H9 (cell line): ENCODE measurements around the gene RABGAP1L. TPM values are rescaled to one million over a fixed set of nuclear protein-coding genes. Genes with fewer than 3 reads are reported as not detected.

Experiments
- DNase-seq: peaks from one replicate; pipeline ENCODE4 v3.0.0-alpha.2; 2017
- H2AFZ ChIP-seq: one replicate; pipeline ENCODE4 v1.6.1; 2013; ENCODE audit warnings: mild to moderate bottlenecking, low read length, control low read depth, moderate library complexity
- H2AK5ac ChIP-seq: 2 replicates; pipeline ENCODE4 v1.6.1; 2013; ENCODE audit warnings: low read length, control low read depth, mixed read lengths; ENCODE audit not compliant: insufficient read length
- H2BK120ac ChIP-seq: one replicate; pipeline ENCODE4 v1.6.1; 2013; ENCODE audit warnings: low read depth, mild to moderate bottlenecking, low read length, control low read depth, inconsistent platforms; ENCODE audit not compliant: poor library complexity, severe bottlenecking
- H2BK12ac ChIP-seq: 2 replicates; pipeline ENCODE4 v1.6.1; 2013; ENCODE audit warnings: low read length, control low read depth, mixed read lengths, low read depth; ENCODE audit not compliant: insufficient read length
- H2BK15ac ChIP-seq: 2 replicates; pipeline ENCODE4 v1.6.1; 2013; ENCODE audit warnings: low read depth, low read length, control low read depth
- H2BK20ac ChIP-seq: one replicate; pipeline ENCODE4 v1.6.1; 2013; ENCODE audit warnings: low read depth, mild to moderate bottlenecking, low read length, control low read depth, inconsistent platforms; ENCODE audit not compliant: poor library complexity, severe bottlenecking
- H2BK5ac ChIP-seq: 2 replicates; pipeline ENCODE4 v1.6.1; 2013; ENCODE audit warnings: low read length, control low read depth, mixed read lengths; ENCODE audit not compliant: insufficient read length
- H3K14ac ChIP-seq: 2 replicates; pipeline ENCODE4 v1.6.1; 2013; ENCODE audit warnings: low read length, control low read depth; ENCODE audit not compliant: insufficient read depth
- H3K18ac ChIP-seq: 2 replicates; pipeline ENCODE4 v1.6.1; 2013; ENCODE audit warnings: low read depth, mild to moderate bottlenecking, mixed read lengths, low read length, control low read depth; ENCODE audit not compliant: insufficient read length
- H3K23ac ChIP-seq: 2 replicates; pipeline ENCODE4 v1.6.1; 2013; ENCODE audit warnings: low read length, control low read depth, mixed read lengths, low read depth; ENCODE audit not compliant: insufficient read length
- H3K23me2 ChIP-seq: 2 replicates; pipeline ENCODE4 v1.6.1; 2013; ENCODE audit warnings: low read depth, mild to moderate bottlenecking, mixed read lengths, low read length, control low read depth; ENCODE audit not compliant: insufficient read length, poor library complexity, severe bottlenecking
- H3K27ac ChIP-seq: 2 replicates; pipeline ENCODE4 v1.5.1; 2013; ENCODE audit warnings: low read length, control low read depth, mixed read lengths, low read depth; ENCODE audit not compliant: insufficient read length
- H3K27me3 ChIP-seq: 2 replicates; pipeline ENCODE4 v1.6.1; 2013; ENCODE audit warnings: low read length, control low read depth, inconsistent platforms; ENCODE audit not compliant: insufficient read depth
- H3K4ac ChIP-seq: 2 replicates; pipeline ENCODE4 v1.6.1; 2013; ENCODE audit warnings: low read depth, mild to moderate bottlenecking, control low read depth, inconsistent platforms, low read length, moderate library complexity
- H3K4me1 ChIP-seq: 2 replicates; pipeline ENCODE4 v1.6.1; 2013; ENCODE audit warnings: low read length, control low read depth, inconsistent platforms; ENCODE audit not compliant: insufficient read depth
- H3K4me2 ChIP-seq: 2 replicates; pipeline ENCODE4 v1.6.1; 2013; ENCODE audit warnings: low read length, control low read depth, mixed read lengths; ENCODE audit not compliant: insufficient read length, insufficient read depth
- H3K56ac ChIP-seq: 2 replicates; pipeline ENCODE4 v1.6.1; 2013; ENCODE audit warnings: low read depth, mild to moderate bottlenecking, mixed read lengths, low read length, control low read depth; ENCODE audit not compliant: insufficient read length
- H3K79me1 ChIP-seq: 2 replicates; pipeline ENCODE4 v1.6.1; 2013; ENCODE audit warnings: low read depth, mild to moderate bottlenecking, moderate library complexity, low read length, control low read depth, inconsistent platforms; ENCODE audit not compliant: insufficient read depth, poor library complexity, severe bottlenecking
- H3K79me2 ChIP-seq: 2 replicates; pipeline ENCODE4 v1.6.1; 2013; ENCODE audit warnings: low read length, control low read depth, inconsistent platforms; ENCODE audit not compliant: insufficient read depth
- H3K9ac ChIP-seq: 2 replicates; pipeline ENCODE4 v1.6.1; 2013; ENCODE audit warnings: low read length, control low read depth, mixed read lengths; ENCODE audit not compliant: insufficient read length; ENCODE audit errors: extremely low read depth
- H3K9me3 ChIP-seq: one replicate; pipeline ENCODE4 v1.6.1; 2013; ENCODE audit warnings: low read depth, low read length, inconsistent platforms; ENCODE audit not compliant: control insufficient read depth
- H3T11ph ChIP-seq: one replicate; pipeline ENCODE4 v1.6.1; 2013; ENCODE audit warnings: mild to moderate bottlenecking, low read length, control low read depth, inconsistent platforms
- H4K20me1 ChIP-seq: one replicate; pipeline ENCODE4 v1.6.1; 2013; ENCODE audit not compliant: control insufficient read depth, insufficient read length, insufficient read depth
- H4K5ac ChIP-seq: 2 replicates; pipeline ENCODE4 v1.6.1; 2013; ENCODE audit warnings: low read depth, mild to moderate bottlenecking, mixed read lengths, low read length, control low read depth; ENCODE audit not compliant: insufficient read length
- H4K8ac ChIP-seq: replicated peaks from 2 replicates; pipeline ENCODE4 v1.6.1; 2013; ENCODE audit warnings: low read length, control low read depth, mixed read lengths, low read depth; ENCODE audit not compliant: insufficient read length
- H4K91ac ChIP-seq: 2 replicates; pipeline ENCODE4 v1.6.1; 2013; ENCODE audit warnings: low read depth, mild to moderate bottlenecking, moderate library complexity, mixed read lengths, low read length, control low read depth; ENCODE audit not compliant: insufficient read length
- H3K27ac Mint-ChIP-seq, 3 experiments: 2 replicates in 2 of 3; 3 replicates in 1 of 3; pipeline ENCODE4 v1.8.0; 2020 to 2021; ENCODE audit warnings: mixed read lengths in 3 of 3, mild to moderate bottlenecking in 1 of 3, moderate library complexity in 1 of 3
- H3K27me3 Mint-ChIP-seq: 2 replicates; pipeline ENCODE4 v1.8.0; 2021; ENCODE audit warnings: low read depth, mild to moderate bottlenecking, moderate library complexity, mixed read lengths
- H3K36me3 Mint-ChIP-seq, 3 experiments: 2 replicates in 2 of 3; 3 replicates in 1 of 3; pipeline ENCODE4 v1.8.0; 2020 to 2021; ENCODE audit warnings: low read depth in 3 of 3, mixed read lengths in 3 of 3; ENCODE audit not compliant: insufficient read depth in 1 of 3
- H3K4me1 Mint-ChIP-seq, 2 experiments: 2 replicates each; pipeline ENCODE4 v1.8.0; 2020; ENCODE audit warnings: mixed read lengths in 2 of 2
- H3K4me3 Mint-ChIP-seq, 2 experiments: 2 replicates in 1 of 2; 3 replicates in 1 of 2; pipeline ENCODE4 v1.8.0; 2020 to 2021; ENCODE audit warnings: mild to moderate bottlenecking in 2 of 2, mixed read lengths in 2 of 2, moderate library complexity in 1 of 2
- H3K9me3 Mint-ChIP-seq, 2 experiments: 2 replicates in 1 of 2; 3 replicates in 1 of 2; pipeline ENCODE4 v1.8.0; 2020; ENCODE audit warnings: mild to moderate bottlenecking in 2 of 2, mixed read lengths in 2 of 2, moderate library complexity in 1 of 2
- CTCF ChIP-seq: fragments of 200-600 bp; sonication (generic); conservative IDR thresholded peaks from 3 replicates; pipeline ENCODE4 v1.8.0; 2021; ENCODE audit warnings: antibody characterized with exemption, mild to moderate bottlenecking
- total RNA-seq: library from RNA; stranded (reverse); gene quantifications from 2 replicates; pipeline ENCODE4 v1.2.1, GENCODE V29; 2021

Gene RABGAP1L
- total RNA-seq, 1 experiment from 2014 or later, result 147 TPM

- Histone ChIP-seq H3K18ac (no peak overlapping the region), H3K9me3 (no peaks in the 10 kb centered on the region), H4K20me1 (no peaks in the 10 kb centered on the region), H2BK12ac (no peak overlapping the region), H2BK15ac (no peak overlapping the region), H2BK5ac (no peak overlapping the region), H4K5ac (no peak overlapping the region), H3K4ac (no peak overlapping the region), H3K4me2 (no peak overlapping the region), H3K23ac (no peak overlapping the region), H2BK120ac (no peak overlapping the region), H3K14ac (no peak overlapping the region), H3K4me1 (no peaks in the 10 kb centered on the region), H3K27me3 (no peaks in the 10 kb centered on the region), H3T11ph (no peak overlapping the region), H3K23me2 (no peaks in the 10 kb centered on the region), H3K56ac (no peak overlapping the region), H2AFZ (no peak overlapping the region), H4K91ac (no peak overlapping the region), H2AK5ac (no peak overlapping the region), H3K79me2 (no peaks in the 10 kb centered on the region), H2BK20ac (no peak overlapping the region), H3K9ac (no peak overlapping the region), H3K79me1 (no peaks in the 10 kb centered on the region), H4K8ac (no peak overlapping the region), H3K27ac (no peak overlapping the region)
- TF ChIP-seq CTCF, result no peak
- DNase-seq, result no peak
- Mint-ChIP-seq H3K4me3 (no peak overlapping the region), H3K27ac (no peak overlapping the region), H3K4me1 (no peaks in the 10 kb centered on the region), H3K27me3 (no peaks in the 10 kb centered on the region), H3K9me3 (peaks cover 12 to 16% of the 10 kb centered on the region in 2 experiments; a peak in 4 of 5 replicates), H3K36me3 (peaks cover 9 to 14% (median 10%) of the 10 kb centered on the region in 3 experiments; a peak in 6 of 7 replicates)
These were observed 149.3 kb downstream of the RABGAP1L start for GRCh38 chr1:174308604-174309003.
